Nephron (organoid): ENCODE results near the gene TNNT1.
A peak's percentile ranks its signal among the peaks of the same experiment; 100 is the strongest.

Experiments used
- H3K27ac Mint-ChIP-seq, 3 experiments: 2 replicates each; pipeline ENCODE4 v1.8.0; 2020; ENCODE audit warnings: mixed read lengths in 3 of 3, mild to moderate bottlenecking in 2 of 3, moderate library complexity in 1 of 3
- H3K27me3 Mint-ChIP-seq: 2 replicates; pipeline ENCODE4 v1.8.0; 2021; ENCODE audit warnings: low read depth, mild to moderate bottlenecking, moderate library complexity, mixed read lengths
- H3K36me3 Mint-ChIP-seq: 2 replicates; pipeline ENCODE4 v1.8.0; 2020; ENCODE audit warnings: low read depth, mixed read lengths
- H3K4me1 Mint-ChIP-seq: 2 replicates; pipeline ENCODE4 v1.8.0; 2020; ENCODE audit warnings: mixed read lengths
- H3K4me3 Mint-ChIP-seq, 3 experiments: 2 replicates each; pipeline ENCODE4 v1.8.0; 2020; ENCODE audit warnings: mild to moderate bottlenecking in 3 of 3, mixed read lengths in 3 of 3, moderate library complexity in 2 of 3
- H3K9me3 Mint-ChIP-seq: 2 replicates; pipeline ENCODE4 v1.8.0; 2020; ENCODE audit warnings: mixed read lengths
- TF ChIP-seq, protein P1 (sequence below), 3 experiments: fragments of 200-600 bp; sonication (generic); IDR thresholded peaks; one replicate each; pipeline ENCODE4 v1.5.0; 2021; ENCODE audit warnings: antibody characterized with exemption in 3 of 3; ENCODE audit not compliant: unreplicated experiment in 3 of 3

Gene TNNT1

DNA sequence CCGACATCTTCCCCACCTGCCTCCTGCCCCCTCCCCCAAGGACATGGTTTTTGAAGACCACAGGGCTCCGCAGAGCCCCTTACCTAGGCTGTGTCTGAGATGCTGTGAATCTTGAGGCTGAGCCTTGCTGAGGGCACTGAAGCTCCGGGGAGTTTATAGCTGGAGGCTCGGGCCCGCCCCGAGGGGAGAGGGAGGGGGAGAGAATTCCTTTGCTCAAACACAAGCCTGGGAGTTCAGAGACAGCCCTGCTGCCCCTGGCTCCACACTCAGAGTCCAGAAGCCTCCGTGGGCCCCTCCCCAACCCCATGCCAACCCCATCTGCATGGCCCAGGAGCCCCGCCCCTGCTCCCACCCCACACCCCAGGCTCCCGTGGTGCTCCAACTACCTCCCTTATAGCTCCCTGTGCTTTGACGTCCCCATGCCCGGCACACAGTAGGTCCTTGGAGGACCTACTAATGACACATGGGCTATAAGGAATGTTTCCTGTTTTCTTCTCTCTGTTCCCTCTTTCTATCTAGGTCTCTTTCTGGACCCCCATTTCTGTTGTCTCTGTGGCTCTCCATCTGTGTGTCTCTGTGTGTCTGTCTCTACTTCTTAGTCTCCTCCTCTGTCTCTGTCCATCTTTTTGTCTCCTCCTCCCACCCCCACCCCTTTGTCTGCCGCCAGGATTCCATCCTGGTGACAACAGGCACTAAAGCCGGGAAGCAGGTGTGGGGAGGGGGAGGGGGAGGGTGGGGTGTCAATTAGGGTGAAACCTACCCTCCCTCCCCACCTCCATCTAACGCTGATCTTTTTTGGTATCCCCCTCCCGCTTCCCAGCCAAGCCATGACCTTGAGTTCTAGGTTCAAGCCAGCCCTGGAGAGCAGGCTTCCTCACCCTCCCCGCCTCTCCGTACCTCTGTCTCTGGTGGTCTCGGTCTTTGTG, at the start of gene TNNT1:
Gene TNNT1, minus strand, starts transcription at position 129 of the 926 bp plus-strand sequence. CDS start 2,049 bp downstream, outside the sequence.
- Mint-ChIP-seq H3K27me3 (peaks cover 62% of the 10 kb centered on the region), H3K36me3 (peaks cover 3% of the 10 kb centered on the region), H3K9me3 (no peaks in the 10 kb centered on the region), H3K4me3 (peak within 1 kb of the TSS; percentile 76 to 97 (median 88)), H3K4me1 (peaks cover 44% of the 10 kb centered on the region), H3K27ac (peak within 1 kb of the TSS; percentile 41 to 95 (median 83))
- TF ChIP-seq, protein P1, sequence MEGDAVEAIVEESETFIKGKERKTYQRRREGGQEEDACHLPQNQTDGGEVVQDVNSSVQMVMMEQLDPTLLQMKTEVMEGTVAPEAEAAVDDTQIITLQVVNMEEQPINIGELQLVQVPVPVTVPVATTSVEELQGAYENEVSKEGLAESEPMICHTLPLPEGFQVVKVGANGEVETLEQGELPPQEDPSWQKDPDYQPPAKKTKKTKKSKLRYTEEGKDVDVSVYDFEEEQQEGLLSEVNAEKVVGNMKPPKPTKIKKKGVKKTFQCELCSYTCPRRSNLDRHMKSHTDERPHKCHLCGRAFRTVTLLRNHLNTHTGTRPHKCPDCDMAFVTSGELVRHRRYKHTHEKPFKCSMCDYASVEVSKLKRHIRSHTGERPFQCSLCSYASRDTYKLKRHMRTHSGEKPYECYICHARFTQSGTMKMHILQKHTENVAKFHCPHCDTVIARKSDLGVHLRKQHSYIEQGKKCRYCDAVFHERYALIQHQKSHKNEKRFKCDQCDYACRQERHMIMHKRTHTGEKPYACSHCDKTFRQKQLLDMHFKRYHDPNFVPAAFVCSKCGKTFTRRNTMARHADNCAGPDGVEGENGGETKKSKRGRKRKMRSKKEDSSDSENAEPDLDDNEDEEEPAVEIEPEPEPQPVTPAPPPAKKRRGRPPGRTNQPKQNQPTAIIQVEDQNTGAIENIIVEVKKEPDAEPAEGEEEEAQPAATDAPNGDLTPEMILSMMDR (IDR thresholded peaks at IDR 0.05; ENCODE audit: unreplicated experiment in 3 of 3), result no peak

DNA sequence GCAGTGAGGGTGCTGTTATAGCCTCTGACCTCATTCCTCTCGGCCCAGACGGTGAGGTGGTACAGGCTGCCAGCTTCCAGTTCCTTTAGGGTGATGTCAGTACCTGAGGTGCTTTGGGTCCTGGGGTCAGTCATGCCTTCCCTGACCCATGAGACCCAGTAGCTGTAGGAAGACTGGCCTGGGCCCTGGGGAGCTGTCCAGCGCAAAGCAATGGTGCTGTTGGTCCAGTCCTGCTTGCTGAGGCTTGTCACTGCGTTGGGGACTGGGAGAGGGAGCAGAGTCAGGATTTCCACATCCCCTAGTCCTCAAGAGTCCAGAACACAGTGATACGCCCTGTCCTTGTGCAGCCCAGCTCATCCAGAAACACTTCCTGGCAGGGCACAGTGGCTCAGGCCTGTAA, 49.6 kb upstream of the TNNT1 start:
- no peaks in the 10 kb centered on the region for H3K4me1 Mint-ChIP-seq
- no peak overlapping the region for H3K27ac Mint-ChIP-seq
- TF ChIP-seq, protein P1 (IDR thresholded peaks at IDR 0.05; ENCODE audit: unreplicated experiment in 3 of 3), result no peak
- no peaks in the 10 kb centered on the region for H3K36me3 Mint-ChIP-seq
- no peaks in the 10 kb centered on the region for H3K9me3 Mint-ChIP-seq
- H3K27me3 Mint-ChIP-seq, result peaks cover 22% of the 10 kb centered on the region
- H3K4me3 Mint-ChIP-seq, result no peak overlapping the region

DNA sequence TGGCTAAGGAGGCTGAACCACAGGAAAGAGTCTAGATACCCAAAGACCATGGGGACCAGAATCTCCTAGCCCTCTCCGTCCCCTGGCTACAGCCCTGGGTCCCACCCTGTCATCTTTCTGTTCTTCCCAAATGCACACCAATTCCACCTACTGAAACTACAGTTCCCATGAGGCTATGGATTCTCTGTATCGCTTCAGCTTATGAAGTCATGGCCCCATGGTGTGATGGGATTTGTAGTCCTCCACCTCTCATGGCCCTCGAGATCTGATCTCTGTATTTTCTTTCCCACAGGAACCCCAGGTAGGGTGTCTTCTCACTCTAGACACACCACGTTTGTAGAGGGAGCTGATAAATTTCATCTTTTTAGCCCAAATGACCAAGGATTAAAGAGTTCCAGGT, 48.5 kb upstream of the TNNT1 start:
- H3K27me3 Mint-ChIP-seq, result peaks cover 23% of the 10 kb centered on the region
- H3K4me3 Mint-ChIP-seq, result no peak overlapping the region
- TF ChIP-seq, protein P1 (IDR thresholded peaks at IDR 0.05; ENCODE audit: unreplicated experiment in 3 of 3), result no peak
- no peaks in the 10 kb centered on the region for H3K9me3 Mint-ChIP-seq
- no peak overlapping the region for H3K27ac Mint-ChIP-seq
- H3K4me1 Mint-ChIP-seq, result no peaks in the 10 kb centered on the region
- H3K36me3 Mint-ChIP-seq, result no peaks in the 10 kb centered on the region

- TF ChIP-seq, protein P1 (IDR thresholded peaks at IDR 0.05; ENCODE audit: unreplicated experiment in 3 of 3), result no peak
- no peak overlapping the region for H3K27ac Mint-ChIP-seq
- H3K9me3 Mint-ChIP-seq, result no peaks in the 10 kb centered on the region
- H3K36me3 Mint-ChIP-seq, result no peaks in the 10 kb centered on the region
- no peak overlapping the region for H3K4me3 Mint-ChIP-seq
- H3K27me3 Mint-ChIP-seq, result peaks cover 28% of the 10 kb centered on the region
- H3K4me1 Mint-ChIP-seq, result no peaks in the 10 kb centered on the region
Measured at GRCh38 chr19:55196803-55197202, 47.8 kb upstream of the TNNT1 start.

DNA sequence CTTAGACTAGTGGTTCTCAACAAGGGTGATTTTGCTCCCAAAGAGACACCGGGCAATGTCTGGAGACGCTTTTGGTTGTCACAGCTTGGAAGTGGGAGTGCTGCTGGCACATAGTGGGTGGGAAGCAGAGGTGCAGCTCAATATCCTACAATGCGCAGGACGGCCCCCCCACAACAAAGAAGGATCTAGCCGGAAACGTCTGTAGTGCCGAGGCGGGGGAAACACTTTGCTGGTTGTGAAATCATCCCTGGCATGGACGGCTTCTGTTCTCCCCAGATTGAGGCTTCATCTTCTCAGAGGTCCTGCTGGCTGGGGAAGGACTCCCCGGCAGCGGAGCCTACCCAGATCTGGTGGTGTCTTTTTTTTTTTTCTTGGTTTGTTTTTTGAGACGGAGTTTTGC, 44.5 kb upstream of the TNNT1 start:
- H3K36me3 Mint-ChIP-seq, result no peaks in the 10 kb centered on the region
- no peak overlapping the region for H3K27ac Mint-ChIP-seq

More for the DNA sequence above, 44.5 kb upstream of the TNNT1 start:
- TF ChIP-seq, protein P1 (IDR thresholded peaks at IDR 0.05; ENCODE audit: unreplicated experiment in 3 of 3), result no peak
- Mint-ChIP-seq H3K27me3 (peaks cover 40% of the 10 kb centered on the region), H3K4me1 (no peaks in the 10 kb centered on the region), H3K9me3 (no peaks in the 10 kb centered on the region), H3K4me3 (no peak overlapping the region)
